BJ (cell line): Measurements from ENCODE around the gene TRMU. TPM values are rescaled to one million over a fixed set of nuclear protein-coding genes. Genes with fewer than 3 reads are reported as not detected.

ENCODE experiments used
- CTCF ChIA-PET: fragments of 350-600 bp; formaldehyde crosslinking; extraction: SDS; loops from one replicate; lab custom pipeline; 2021; ENCODE audit warnings: antibody characterized with exemption, inconsistent platforms; lab: Yijun Ruan, JAX
- POLR2A ChIA-PET: fragments of 300-600 bp; sonication (Branson Sonifier 250); formaldehyde crosslinking; extraction: SDS; loops from one replicate; lab custom pipeline; 2021; ENCODE audit warnings: antibody characterized with exemption; lab: Charles Lee
- DNase-seq: peaks from one replicate; pipeline ENCODE4 v3.0.0-alpha.2; 2011; ENCODE audit warnings: low read depth
- H3K27me3 ChIP-seq: 2 replicates; pipeline ENCODE4 v1.6.0; 2011; ENCODE audit warnings: low read length; ENCODE audit not compliant: control insufficient read depth, insufficient read depth
- H3K36me3 ChIP-seq: 2 replicates; pipeline ENCODE4 v1.5.1; 2011; ENCODE audit warnings: low read length; ENCODE audit not compliant: control insufficient read depth, insufficient read depth
- H3K4me3 ChIP-seq: 2 replicates; pipeline ENCODE4 v1.5.1; 2011; ENCODE audit warnings: low read depth, mild to moderate bottlenecking, control low read depth, low read length
- polyA plus RNA-seq: library from polyadenylated mRNA; depleted of rRNA; stranded (reverse); fragments of >200 nt; gene quantifications from 2 replicates; pipeline ENCODE4 v1.2.3, GENCODE V29; 2011
- TF ChIP-seq, protein P1 (sequence below): IDR thresholded peaks from 2 replicates; pipeline ENCODE4 v1.5.1; 2011; ENCODE audit warnings: low read depth, mild to moderate bottlenecking, control low read depth, inconsistent platforms, low read length, moderate library complexity; ENCODE audit not compliant: insufficient read depth

TRMU gene
- polyA plus RNA-seq, 1 experiment, result 25.2 TPM

DNA sequence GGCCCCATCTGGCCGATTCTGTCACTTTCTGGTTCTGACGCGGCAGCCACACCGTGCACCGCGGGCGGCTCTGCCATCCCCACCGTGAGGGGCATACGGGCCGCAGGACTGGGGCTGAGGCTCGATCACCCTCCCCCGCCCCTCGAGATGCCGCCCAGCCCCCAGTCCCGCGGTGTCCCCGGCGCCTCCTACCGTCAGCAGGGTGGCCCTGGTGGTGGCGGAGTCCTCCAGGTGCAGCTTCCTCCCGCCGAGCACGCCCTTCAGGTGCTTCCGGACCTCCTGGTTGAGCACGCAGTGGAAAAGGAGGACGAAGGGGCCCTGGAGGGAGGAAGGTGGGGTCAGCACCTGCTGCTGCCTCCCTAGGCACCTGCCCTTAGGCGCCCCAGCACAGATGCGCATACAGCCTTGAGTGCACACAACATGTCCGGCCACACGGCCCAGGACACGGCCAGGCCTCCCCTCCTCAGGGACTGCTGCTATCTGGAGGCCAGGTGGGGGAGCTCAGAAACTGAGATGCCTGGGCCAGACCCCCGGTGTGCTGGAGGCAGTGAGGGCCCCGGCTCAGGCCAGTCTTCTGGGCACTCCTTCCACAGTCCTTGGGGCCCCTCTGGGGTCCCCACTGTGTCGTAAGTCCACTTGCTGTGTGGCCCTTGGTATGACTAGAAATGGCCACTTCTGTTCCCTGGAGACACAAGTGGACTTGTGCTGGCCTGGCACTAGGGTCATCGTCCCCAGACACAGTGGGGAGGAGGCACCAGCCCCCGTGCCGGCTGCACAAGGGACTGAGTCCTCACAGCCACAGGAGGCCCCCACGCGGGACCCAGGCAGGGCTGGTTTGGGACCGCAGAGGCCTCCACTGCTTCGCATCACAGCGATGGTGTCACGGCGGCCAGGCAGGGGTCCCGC, 31.5 kb downstream of the TRMU start:
- DNase-seq, result no peak
- POLR2A ChIA-PET, result no interaction called here
- CTCF ChIA-PET, result interaction anchor here (0.7 to 8.0 kb wide), 31 partner anchors 8 to 372 kb away, joined by 3 to 211 read pairs (median 5); partner anchors contain the start of gene CELSR1
- Histone ChIP-seq H3K36me3 (no peaks in the 10 kb centered on the region; the same call in none of the 2 replicates), H3K27me3 (no peaks in the 10 kb centered on the region), H3K4me3 (no peak overlapping the region)
- TF ChIP-seq, protein P1, sequence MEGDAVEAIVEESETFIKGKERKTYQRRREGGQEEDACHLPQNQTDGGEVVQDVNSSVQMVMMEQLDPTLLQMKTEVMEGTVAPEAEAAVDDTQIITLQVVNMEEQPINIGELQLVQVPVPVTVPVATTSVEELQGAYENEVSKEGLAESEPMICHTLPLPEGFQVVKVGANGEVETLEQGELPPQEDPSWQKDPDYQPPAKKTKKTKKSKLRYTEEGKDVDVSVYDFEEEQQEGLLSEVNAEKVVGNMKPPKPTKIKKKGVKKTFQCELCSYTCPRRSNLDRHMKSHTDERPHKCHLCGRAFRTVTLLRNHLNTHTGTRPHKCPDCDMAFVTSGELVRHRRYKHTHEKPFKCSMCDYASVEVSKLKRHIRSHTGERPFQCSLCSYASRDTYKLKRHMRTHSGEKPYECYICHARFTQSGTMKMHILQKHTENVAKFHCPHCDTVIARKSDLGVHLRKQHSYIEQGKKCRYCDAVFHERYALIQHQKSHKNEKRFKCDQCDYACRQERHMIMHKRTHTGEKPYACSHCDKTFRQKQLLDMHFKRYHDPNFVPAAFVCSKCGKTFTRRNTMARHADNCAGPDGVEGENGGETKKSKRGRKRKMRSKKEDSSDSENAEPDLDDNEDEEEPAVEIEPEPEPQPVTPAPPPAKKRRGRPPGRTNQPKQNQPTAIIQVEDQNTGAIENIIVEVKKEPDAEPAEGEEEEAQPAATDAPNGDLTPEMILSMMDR, result no peak

DNA sequence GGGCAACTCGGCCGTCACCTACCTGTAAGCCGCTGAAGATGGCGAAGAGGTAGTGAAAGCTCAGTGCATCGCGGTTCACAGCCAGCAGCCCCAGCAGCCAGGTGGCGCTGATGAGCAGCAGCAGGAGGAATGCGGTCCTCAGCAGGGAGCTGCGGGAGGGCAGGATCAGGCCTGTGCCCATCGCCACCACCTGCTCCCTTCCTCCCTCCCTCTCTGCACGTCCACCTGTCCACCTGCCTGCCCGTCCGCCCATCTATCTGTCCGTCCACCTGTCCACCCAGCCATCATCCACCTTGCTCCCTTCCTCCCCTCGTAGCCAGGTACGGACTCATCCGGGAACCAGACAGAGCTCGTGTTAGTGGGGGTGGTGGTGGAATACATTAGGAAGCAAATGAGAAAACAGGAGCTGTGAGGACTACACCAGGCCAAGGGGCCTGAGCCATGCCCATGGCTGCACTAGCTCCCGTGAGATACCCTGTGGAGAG, 32.2 kb downstream of the TRMU start:
- no peaks in the 10 kb centered on the region for H3K27me3 ChIP-seq
- ChIA-PET POLR2A (no interaction called here), CTCF (interaction anchor here (0.6 to 8.0 kb wide), 36 partner anchors 8 to 372 kb away, joined by 3 to 211 read pairs (median 5); partner anchors contain the start of gene CELSR1)
- H3K36me3 ChIP-seq, result no peaks in the 10 kb centered on the region; the same call in none of the 2 replicates
- DNase-seq, result no peak
- H3K4me3 ChIP-seq, result no peak overlapping the region
- TF ChIP-seq, protein P1, result peak; percentile 97

DNA sequence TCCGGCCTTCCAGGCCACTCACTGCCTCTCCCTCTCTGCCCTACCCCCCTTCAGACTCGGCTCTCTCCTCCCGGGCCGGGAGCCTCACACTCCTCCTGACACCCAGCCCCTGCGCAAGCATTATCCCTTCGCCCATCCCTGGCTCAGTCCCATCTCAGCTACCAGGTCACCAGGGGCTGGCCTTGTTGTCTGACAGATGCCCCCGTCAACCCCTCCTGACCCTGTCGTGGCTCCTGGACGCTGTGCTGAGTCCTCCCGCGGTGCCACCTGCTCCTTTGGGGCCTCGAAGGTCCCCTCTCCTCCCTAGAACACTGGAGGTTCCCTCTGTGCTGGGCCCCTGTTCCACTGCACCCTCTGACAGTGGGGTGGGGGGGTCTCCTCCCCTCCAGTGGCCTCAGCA, 32.9 kb downstream of the TRMU start:
- TF ChIP-seq, protein P1, result no peak
- CTCF ChIA-PET, result interaction anchor here (0.6 to 8.0 kb wide), 23 partner anchors 9 to 373 kb away, joined by 3 to 211 read pairs (median 5); partner anchors contain the start of gene CELSR1
- no peak for DNase-seq
- Histone ChIP-seq H3K36me3 (no peaks in the 10 kb centered on the region; the same call in none of the 2 replicates), H3K27me3 (no peaks in the 10 kb centered on the region), H3K4me3 (no peak overlapping the region)
- POLR2A ChIA-PET, result no interaction called here

DNA sequence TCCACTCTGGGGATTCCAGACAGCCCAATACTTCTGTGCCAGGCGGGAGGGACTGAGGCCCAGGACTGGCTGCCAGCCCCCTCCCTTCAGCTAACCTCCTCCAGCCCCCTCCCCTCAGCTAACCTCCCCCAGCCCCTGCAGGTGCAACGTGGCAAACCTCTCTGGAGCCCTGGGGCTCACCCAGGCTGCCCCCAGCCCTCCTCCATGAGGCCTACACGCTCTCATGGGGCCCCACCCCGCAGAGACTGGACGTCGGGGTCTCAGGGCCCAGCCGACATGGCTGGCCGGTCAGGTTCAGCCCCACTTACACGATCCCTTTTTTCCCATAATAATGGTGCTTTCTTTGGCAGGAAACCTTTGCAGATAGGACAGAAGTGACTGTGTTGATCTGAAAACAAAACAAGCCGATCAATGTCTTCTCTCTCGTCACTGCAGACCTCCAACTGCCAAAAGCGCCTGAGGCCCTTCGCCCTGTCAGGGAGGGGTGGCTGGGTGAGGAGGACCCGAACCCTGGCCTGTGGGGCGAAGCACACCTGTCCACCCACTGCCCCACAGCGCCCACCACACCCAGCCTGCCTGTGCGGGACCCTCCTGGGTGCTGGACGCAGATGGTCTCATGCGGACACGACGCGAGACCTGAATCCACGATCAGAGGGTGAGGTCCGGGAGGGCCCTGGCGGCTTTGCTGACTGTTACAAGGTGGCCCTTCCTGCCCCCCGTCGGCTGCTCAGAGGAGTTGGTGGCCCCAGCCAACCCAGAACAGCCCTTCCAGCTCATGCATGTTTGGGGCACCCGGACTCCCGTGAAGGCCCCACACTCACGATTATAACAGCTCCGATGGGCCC, 33.6 kb downstream of the TRMU start:
- no peak overlapping the region for H3K4me3 ChIP-seq
- no peak for DNase-seq
- H3K27me3 ChIP-seq, result no peaks in the 10 kb centered on the region
- CTCF ChIA-PET, result interaction anchor here (1.1 to 8.0 kb wide), 7 partner anchors 8 to 191 kb away, joined by 3 to 211 read pairs (median 15); partner anchors contain the start of gene CELSR1
- H3K36me3 ChIP-seq, result no peaks in the 10 kb centered on the region; the same call in none of the 2 replicates
- POLR2A ChIA-PET, result no interaction called here
- TF ChIP-seq, protein P1, result no peak
